SK-N-MC (cell line): ENCODE data around the gene OAT.

Experiments used
- EZH2 ChIP-seq: fragments of 200-600 bp; sonication (generic); IDR thresholded peaks from one replicate; pipeline ENCODE4 v1.6.1; 2017; ENCODE audit warnings: antibody characterized with exemption
- POLR2AphosphoS5 ChIP-seq: IDR thresholded peaks from 2 replicates; pipeline ENCODE4 v1.6.1; 2012; ENCODE audit warnings: mild to moderate bottlenecking, low read depth, low read length, borderline replicate concordance

GRCh38 chr10:124350806-124351205, 67.9 kb downstream of the OAT start:
- TF ChIP-seq POLR2AphosphoS5 (no peak), EZH2 (no peak)
